Measurements from ENCODE around the gene SPAG9. TPM values are rescaled to one million over a fixed set of nuclear protein-coding genes. Genes with fewer than 3 reads are reported as not detected.

The SPAG9 gene
- polyA plus RNA-seq, 1 donor from 2014 or later = 201 TPM

DNA sequence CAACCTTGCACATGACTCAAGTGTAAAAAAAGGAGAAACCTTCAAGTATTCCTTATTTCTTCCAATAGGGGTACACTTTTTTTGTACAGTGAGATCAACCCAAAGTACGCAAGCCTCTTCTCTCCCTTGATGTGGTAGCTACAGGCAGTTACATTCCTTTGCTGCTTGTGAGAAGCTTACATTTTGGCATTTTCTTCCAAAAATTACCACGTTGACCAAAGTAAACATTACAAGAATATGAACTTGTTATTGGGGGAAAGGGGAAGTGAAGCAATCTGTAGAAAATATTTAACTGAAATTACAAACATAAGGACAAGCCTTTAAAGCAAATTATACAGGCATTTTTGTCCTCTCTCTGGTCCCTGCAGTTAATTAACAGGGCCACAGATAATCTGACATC is 157.5 kb downstream of the SPAG9 start:
- TF ChIP-seq TAF1 (IDR thresholded peaks at IDR 0.05; ENCODE audit: low read depth) (no peak), POLR2AphosphoS5 (IDR thresholded peaks at IDR 0.05) (no peak), SMC3 (conservative IDR thresholded peaks at IDR 0.05; ENCODE audit: poor library complexity) (no peak), EP300 (conservative IDR thresholded peaks at IDR 0.05; ENCODE audit: poor library complexity, severe bottlenecking) (no peak), RAD21 (conservative IDR thresholded peaks at IDR 0.05) (no peak), EZH2 (IDR thresholded peaks at IDR 0.05; ENCODE audit: borderline replicate concordance, insufficient read depth, low read length, poor library complexity, severe bottlenecking) (no peak), MXI1 (conservative IDR thresholded peaks at IDR 0.05; ENCODE audit: poor library complexity, severe bottlenecking) (no peak)
- TF ChIP-seq, protein P1, sequence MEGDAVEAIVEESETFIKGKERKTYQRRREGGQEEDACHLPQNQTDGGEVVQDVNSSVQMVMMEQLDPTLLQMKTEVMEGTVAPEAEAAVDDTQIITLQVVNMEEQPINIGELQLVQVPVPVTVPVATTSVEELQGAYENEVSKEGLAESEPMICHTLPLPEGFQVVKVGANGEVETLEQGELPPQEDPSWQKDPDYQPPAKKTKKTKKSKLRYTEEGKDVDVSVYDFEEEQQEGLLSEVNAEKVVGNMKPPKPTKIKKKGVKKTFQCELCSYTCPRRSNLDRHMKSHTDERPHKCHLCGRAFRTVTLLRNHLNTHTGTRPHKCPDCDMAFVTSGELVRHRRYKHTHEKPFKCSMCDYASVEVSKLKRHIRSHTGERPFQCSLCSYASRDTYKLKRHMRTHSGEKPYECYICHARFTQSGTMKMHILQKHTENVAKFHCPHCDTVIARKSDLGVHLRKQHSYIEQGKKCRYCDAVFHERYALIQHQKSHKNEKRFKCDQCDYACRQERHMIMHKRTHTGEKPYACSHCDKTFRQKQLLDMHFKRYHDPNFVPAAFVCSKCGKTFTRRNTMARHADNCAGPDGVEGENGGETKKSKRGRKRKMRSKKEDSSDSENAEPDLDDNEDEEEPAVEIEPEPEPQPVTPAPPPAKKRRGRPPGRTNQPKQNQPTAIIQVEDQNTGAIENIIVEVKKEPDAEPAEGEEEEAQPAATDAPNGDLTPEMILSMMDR (IDR thresholded peaks at IDR 0.05; ENCODE audit: poor library complexity, severe bottlenecking) = no peak
- TF ChIP-seq, protein P2, sequence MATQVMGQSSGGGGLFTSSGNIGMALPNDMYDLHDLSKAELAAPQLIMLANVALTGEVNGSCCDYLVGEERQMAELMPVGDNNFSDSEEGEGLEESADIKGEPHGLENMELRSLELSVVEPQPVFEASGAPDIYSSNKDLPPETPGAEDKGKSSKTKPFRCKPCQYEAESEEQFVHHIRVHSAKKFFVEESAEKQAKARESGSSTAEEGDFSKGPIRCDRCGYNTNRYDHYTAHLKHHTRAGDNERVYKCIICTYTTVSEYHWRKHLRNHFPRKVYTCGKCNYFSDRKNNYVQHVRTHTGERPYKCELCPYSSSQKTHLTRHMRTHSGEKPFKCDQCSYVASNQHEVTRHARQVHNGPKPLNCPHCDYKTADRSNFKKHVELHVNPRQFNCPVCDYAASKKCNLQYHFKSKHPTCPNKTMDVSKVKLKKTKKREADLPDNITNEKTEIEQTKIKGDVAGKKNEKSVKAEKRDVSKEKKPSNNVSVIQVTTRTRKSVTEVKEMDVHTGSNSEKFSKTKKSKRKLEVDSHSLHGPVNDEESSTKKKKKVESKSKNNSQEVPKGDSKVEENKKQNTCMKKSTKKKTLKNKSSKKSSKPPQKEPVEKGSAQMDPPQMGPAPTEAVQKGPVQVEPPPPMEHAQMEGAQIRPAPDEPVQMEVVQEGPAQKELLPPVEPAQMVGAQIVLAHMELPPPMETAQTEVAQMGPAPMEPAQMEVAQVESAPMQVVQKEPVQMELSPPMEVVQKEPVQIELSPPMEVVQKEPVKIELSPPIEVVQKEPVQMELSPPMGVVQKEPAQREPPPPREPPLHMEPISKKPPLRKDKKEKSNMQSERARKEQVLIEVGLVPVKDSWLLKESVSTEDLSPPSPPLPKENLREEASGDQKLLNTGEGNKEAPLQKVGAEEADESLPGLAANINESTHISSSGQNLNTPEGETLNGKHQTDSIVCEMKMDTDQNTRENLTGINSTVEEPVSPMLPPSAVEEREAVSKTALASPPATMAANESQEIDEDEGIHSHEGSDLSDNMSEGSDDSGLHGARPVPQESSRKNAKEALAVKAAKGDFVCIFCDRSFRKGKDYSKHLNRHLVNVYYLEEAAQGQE (IDR thresholded peaks at IDR 0.05; ENCODE audit: borderline replicate concordance) = no peak
- H3K4me3 ChIP-seq (ENCODE audit: low read length) = no peak overlapping the region
- no peaks in the 10 kb centered on the region for H3F3A ChIP-seq (ENCODE audit: insufficient read depth, low read length, poor library complexity, severe bottlenecking)
- H3K79me2 ChIP-seq (replicated peaks; ENCODE audit: insufficient read depth, low read length) = no peaks in the 10 kb centered on the region
- no peak overlapping the region for H3K4me2 ChIP-seq (ENCODE audit: low read length)
- peaks cover 22% of the 10 kb centered on the region for H3K36me3 ChIP-seq (ENCODE audit: insufficient read depth, low read length)
- no peak overlapping the region for H3K9ac ChIP-seq (ENCODE audit: low read length)
- H2AFZ ChIP-seq (ENCODE audit: low read depth, low read length) = no peak overlapping the region
- no peaks in the 10 kb centered on the region for H3K9me2 ChIP-seq (ENCODE audit: insufficient read depth, low read length)
- no peaks in the 10 kb centered on the region for H4K20me1 ChIP-seq (ENCODE audit: insufficient read depth)
- no peaks in the 10 kb centered on the region for H3K27me3 ChIP-seq (ENCODE audit: insufficient read depth, low read depth, low read length)
- H3K9me3 ChIP-seq (ENCODE audit: low read length) = no peaks in the 10 kb centered on the region
- no peak overlapping the region for H3K27ac ChIP-seq (ENCODE audit: low read length)

DNA sequence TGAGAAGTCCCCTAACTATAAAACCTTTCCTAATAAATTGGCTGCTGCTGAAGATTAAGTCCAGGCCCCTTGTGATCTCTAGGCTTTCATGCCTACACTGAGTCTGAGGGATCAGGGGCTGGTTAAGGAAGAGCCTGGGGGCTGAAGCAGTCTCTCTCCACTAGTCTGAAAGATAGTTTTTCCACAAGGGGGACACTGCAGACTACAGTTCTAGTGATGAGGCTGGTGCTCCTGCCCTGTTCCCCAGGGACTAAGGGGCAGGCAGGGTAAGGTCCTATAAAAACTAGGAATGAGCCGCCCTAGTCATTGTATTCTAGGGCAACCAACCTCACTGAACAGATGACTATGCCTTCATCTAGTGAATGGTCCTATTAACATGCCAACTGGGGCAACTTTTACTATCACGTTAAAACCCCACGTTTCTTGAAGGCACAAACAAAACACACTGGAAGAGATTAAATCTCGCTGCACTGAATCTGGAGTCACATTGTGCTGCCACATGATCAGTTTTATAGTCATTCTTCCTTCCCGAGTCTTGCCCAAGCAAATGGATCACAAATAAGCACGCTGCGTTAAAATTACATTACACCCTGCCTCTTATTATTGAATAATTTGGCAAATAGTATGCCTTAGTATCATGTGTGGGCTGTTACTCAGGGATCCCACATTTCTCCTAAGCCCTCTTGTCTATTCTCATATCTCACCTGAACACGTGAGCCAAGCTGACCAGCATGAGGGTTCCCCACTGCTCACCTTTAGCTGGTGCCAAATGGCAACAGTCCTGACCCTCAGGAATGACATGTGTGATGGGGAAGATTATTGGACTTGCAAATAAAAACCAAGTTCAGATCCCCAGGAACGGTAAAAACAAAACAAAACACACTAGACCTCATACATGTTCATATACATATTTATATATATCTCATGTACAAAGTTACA is 159.1 kb downstream of the SPAG9 start:
- Histone ChIP-seq H3K27ac (ENCODE audit: low read length) (no peak overlapping the region), H3K36me3 (ENCODE audit: insufficient read depth, low read length) (peaks cover 22% of the 10 kb centered on the region), H3K27me3 (ENCODE audit: insufficient read depth, low read depth, low read length) (no peaks in the 10 kb centered on the region), H4K20me1 (ENCODE audit: insufficient read depth) (no peaks in the 10 kb centered on the region), H3K4me2 (ENCODE audit: low read length) (no peak overlapping the region), H3K4me3 (ENCODE audit: low read length) (no peak overlapping the region), H3K9me2 (ENCODE audit: insufficient read depth, low read length) (no peaks in the 10 kb centered on the region), H3F3A (ENCODE audit: insufficient read depth, low read length, poor library complexity, severe bottlenecking) (no peaks in the 10 kb centered on the region), H3K79me2 (replicated peaks; ENCODE audit: insufficient read depth, low read length) (no peaks in the 10 kb centered on the region), H3K9me3 (ENCODE audit: low read length) (no peaks in the 10 kb centered on the region), H2AFZ (ENCODE audit: low read depth, low read length) (no peak overlapping the region), H3K9ac (ENCODE audit: low read length) (no peak overlapping the region)
- no peak for TF ChIP-seq RAD21 (conservative IDR thresholded peaks at IDR 0.05)
- no peak for TF ChIP-seq EP300 (conservative IDR thresholded peaks at IDR 0.05; ENCODE audit: poor library complexity, severe bottlenecking)
- TF ChIP-seq, protein P2 (IDR thresholded peaks at IDR 0.05; ENCODE audit: borderline replicate concordance) = no peak

Measured in neural cell (in vitro differentiated cells).